Psoas muscle (tissue), 8 donors: ENCODE measurements around the gene CBFA2T2. TPM values are rescaled to one million over a fixed set of nuclear protein-coding genes. Genes with fewer than 3 reads are reported as not detected.
"Not testable (repeated sequence)": the region's sequence is repeated elsewhere in the genome, so short reads cannot be mapped to it uniquely, and the experiment has no call there.

Experiments used
- ATAC-seq, 4 donors: fragments of 200-7000 bp; cut with Tn5 transposase; one replicate each; pipeline ENCODE4 v1.9.1; 2020; ENCODE audit warnings: moderate library complexity in 3 of 4, mild to moderate bottlenecking in 2 of 4
- DNase-seq, 2 donors: peaks; one replicate each; pipeline ENCODE4 v3.0.0-alpha.2; 2020
- H3K27ac ChIP-seq: fragments of 200-600 bp; one replicate; pipeline ENCODE4 v1.8.0; 2022
- H3K27me3 ChIP-seq, 3 donors: fragments of 200-600 bp in 1 of 3; one replicate each; pipeline versions ENCODE4 v1.6.1 to v1.8.0; 2013 to 2022; ENCODE audit warnings: low read length in 2 of 3, mild to moderate bottlenecking in 2 of 3, moderate library complexity in 1 of 3; ENCODE audit not compliant: insufficient read depth in 3 of 3
- H3K36me3 ChIP-seq, 2 donors: fragments of 200-600 bp in 1 of 2; one replicate each; pipeline versions ENCODE4 v1.6.1 to v1.8.0; 2013 to 2022; ENCODE audit warnings: low read depth in 1 of 2, mild to moderate bottlenecking in 1 of 2, moderate library complexity in 1 of 2; ENCODE audit not compliant: insufficient read depth in 1 of 2
- H3K4me1 ChIP-seq: fragments of 200-600 bp; one replicate; pipeline ENCODE4 v1.8.0; 2022
- H3K4me3 ChIP-seq: fragments of 200-600 bp; one replicate; pipeline ENCODE4 v1.8.0; 2022; ENCODE audit warnings: mild to moderate bottlenecking
- H3K9me3 ChIP-seq: fragments of 200-600 bp; one replicate; pipeline ENCODE4 v1.8.0; 2022
- WGBS, 3 donors: extraction: QIAGEN DNeasy Blood & Tissue Kit; methylation state at CpG; one replicate each; pipeline versions ENCODE4 v1.1.6 to v1.1.7; 2013; 5-methylcytosine and 5-hydroxymethylcytosine counted together
- intact Hi-C, 2 donors: fragments of 100-400 bp; cut with DNase I; formaldehyde crosslinking; loops; one replicate each; pipeline versions ENCODE4 v1.11.0 to v1.14.2; 2022
- polyA plus RNA-seq, 3 donors: library from polyadenylated mRNA; stranded (reverse); fragments of 200-250 nt; gene quantifications; one replicate each; pipeline ENCODE4 v1.2.3, GENCODE V29; 2013
- total RNA-seq, 4 donors: library from RNA; stranded (reverse); fragmentation: NEBNext Ultra II Directional in 2 of 4; extraction: Animal tissue kit (Norgen Biotek cat#: 25700) in 2 of 4; gene quantifications; one replicate each; pipeline versions ENCODE4 v1.2.1 to v1.2.4, GENCODE V29; 2021 to 2023
- TF ChIP-seq, protein P1 (sequence below): fragments of 200-600 bp; IDR thresholded peaks from one replicate; pipeline ENCODE4 v1.8.0; 2022; ENCODE audit warnings: antibody characterized with exemption
- donor health status: healthy with polysubstance abuse.
- donor health status: DM: no; HTN: no; CAD: no; lungs with moderate emphysema.
- donor health status: Bipolar disorder and iron deficiency.
- donor health status: healthy.
- donor health status: DM: yes; HTN: yes; CAD: no.
- donor health status: DM: no; HTN: no; CAD: no.
- donor health status: DM: no; HTN: no; CAD: no.
- donor health status: DM: yes; HTN: yes; CAD: no.

Gene CBFA2T2
- total and polyA plus RNA-seq, 7 donors: 3.8 to 9.3 (median 7.0) TPM

GRCh38 chr20:33645396-33645795 is 155.5 kb downstream of the CBFA2T2 start:
- intact Hi-C loops: no loop called here
- WGBS, 3 donors: 79 to 92% (median 87%) methylated on average over 2 of the region's 2 CpGs
- ATAC-seq (no peak), DNase-seq (no peak)
- H3K9me3 ChIP-seq: no peaks in the 10 kb centered on the region
- no peaks in the 10 kb centered on the region for H3K27me3 ChIP-seq
- TF ChIP-seq, protein P1, sequence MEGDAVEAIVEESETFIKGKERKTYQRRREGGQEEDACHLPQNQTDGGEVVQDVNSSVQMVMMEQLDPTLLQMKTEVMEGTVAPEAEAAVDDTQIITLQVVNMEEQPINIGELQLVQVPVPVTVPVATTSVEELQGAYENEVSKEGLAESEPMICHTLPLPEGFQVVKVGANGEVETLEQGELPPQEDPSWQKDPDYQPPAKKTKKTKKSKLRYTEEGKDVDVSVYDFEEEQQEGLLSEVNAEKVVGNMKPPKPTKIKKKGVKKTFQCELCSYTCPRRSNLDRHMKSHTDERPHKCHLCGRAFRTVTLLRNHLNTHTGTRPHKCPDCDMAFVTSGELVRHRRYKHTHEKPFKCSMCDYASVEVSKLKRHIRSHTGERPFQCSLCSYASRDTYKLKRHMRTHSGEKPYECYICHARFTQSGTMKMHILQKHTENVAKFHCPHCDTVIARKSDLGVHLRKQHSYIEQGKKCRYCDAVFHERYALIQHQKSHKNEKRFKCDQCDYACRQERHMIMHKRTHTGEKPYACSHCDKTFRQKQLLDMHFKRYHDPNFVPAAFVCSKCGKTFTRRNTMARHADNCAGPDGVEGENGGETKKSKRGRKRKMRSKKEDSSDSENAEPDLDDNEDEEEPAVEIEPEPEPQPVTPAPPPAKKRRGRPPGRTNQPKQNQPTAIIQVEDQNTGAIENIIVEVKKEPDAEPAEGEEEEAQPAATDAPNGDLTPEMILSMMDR: no peak
- peaks cover 28% of the 10 kb centered on the region for H3K4me1 ChIP-seq
- no peak overlapping the region for H3K27ac ChIP-seq
- H3K36me3 ChIP-seq: peaks cover 2 to 48% of the 10 kb centered on the region in 2 donors
- H3K4me3 ChIP-seq: no peak overlapping the region

DNA sequence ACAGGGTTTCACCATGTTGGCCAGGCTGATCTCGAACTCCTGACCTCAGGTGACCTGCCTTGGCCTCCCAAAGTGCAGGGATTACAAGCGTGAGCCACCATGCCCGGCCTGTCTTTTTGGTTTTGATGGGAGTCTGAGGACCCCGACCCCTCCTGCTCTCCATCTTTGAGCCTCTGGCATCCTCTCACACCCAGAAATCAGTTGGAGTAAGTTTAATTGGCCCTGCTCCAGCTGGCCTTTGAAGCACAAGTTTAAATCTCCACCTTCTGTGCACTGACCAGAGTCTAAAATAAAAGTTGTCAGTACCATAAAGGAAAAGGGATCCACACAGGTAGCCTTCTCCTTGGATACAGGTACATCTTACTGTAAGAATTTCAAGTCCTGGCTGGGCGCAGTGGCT is 156.3 kb downstream of the CBFA2T2 start:
- H3K4me3 ChIP-seq: no peak overlapping the region
- H3K4me1 ChIP-seq: peaks cover 28% of the 10 kb centered on the region
- no peak for ATAC-seq
- TF ChIP-seq, protein P1: no peak
- no peak for DNase-seq
- H3K9me3 ChIP-seq: no peaks in the 10 kb centered on the region
- peaks cover 2 to 40% of the 10 kb centered on the region in 2 donors for H3K36me3 ChIP-seq
- 83 to 92% (median 90%) methylated on average over 5 of the region's 5 CpGs for WGBS, 3 donors
- H3K27me3 ChIP-seq: no peaks in the 10 kb centered on the region
- H3K27ac ChIP-seq: no peak overlapping the region
- intact Hi-C loops: no loop called here

- 80 to 91% (median 83%) methylated on average over 14 of the region's 14 CpGs for WGBS, 3 donors
- H3K27ac ChIP-seq: not testable (repeated sequence)
These were observed 157.2 kb downstream of the CBFA2T2 start for GRCh38 chr20:33646959-33647602.

GRCh38 chr20:33647603-33648395 is 157.9 kb downstream of the CBFA2T2 start:
- Histone ChIP-seq H3K27ac (no peak overlapping the region), H3K27me3 (no peaks in the 10 kb centered on the region), H3K36me3 (peaks cover 0 to 27% of the 10 kb centered on the region in 2 donors), H3K4me3 (no peak overlapping the region), H3K4me1 (peaks cover 28% of the 10 kb centered on the region), H3K9me3 (no peaks in the 10 kb centered on the region)
- TF ChIP-seq, protein P1: no peak
- intact Hi-C loops: no loop called here
- 63 to 86% (median 69%) methylated on average over 11 of the region's 11 CpGs for WGBS, 3 donors
- ATAC-seq: peak in 3 of 4 donors; percentile 1 to 22 (median 12)
- no peak for DNase-seq

More at GRCh38 chr20:33646959-33647602, 157.2 kb downstream of the CBFA2T2 start:
- H3K9me3 ChIP-seq, DNase-seq, intact Hi-C loops, H3K27me3 ChIP-seq, H3K4me3 ChIP-seq, ATAC-seq: not testable (repeated sequence)
- peaks cover 0 to 34% of the 10 kb centered on the region in 2 donors for H3K36me3 ChIP-seq
- H3K4me1 ChIP-seq: peaks cover 28% of the 10 kb centered on the region

- intact Hi-C loops: no loop called here
- peak overlapping the region; percentile 23 for H3K27ac ChIP-seq
These were observed 158.6 kb downstream of the CBFA2T2 start for GRCh38 chr20:33648396-33649004.

More at GRCh38 chr20:33648396-33649004, 158.6 kb downstream of the CBFA2T2 start:
- ATAC-seq: peak; percentile 29 to 51 (median 43)
- H3K4me1 ChIP-seq: peaks cover 28% of the 10 kb centered on the region
- H3K27me3 ChIP-seq: no peaks in the 10 kb centered on the region
- DNase-seq: no peak
- 39 to 61% (median 49%) methylated on average over 14 of the region's 14 CpGs for WGBS, 3 donors
- peaks cover 0 to 23% of the 10 kb centered on the region in 2 donors for H3K36me3 ChIP-seq
- no peaks in the 10 kb centered on the region for H3K9me3 ChIP-seq
- TF ChIP-seq, protein P1: no peak
- no peak overlapping the region for H3K4me3 ChIP-seq
